ENCODE results near the gene TNFAIP8. TPM values are rescaled to one million over a fixed set of nuclear protein-coding genes. Genes with fewer than 3 reads are reported as not detected.
A peak's percentile ranks its signal among the peaks of the same experiment; 100 is the strongest.

The TNFAIP8 gene
- total and polyA plus RNA-seq, 9 of the 15 experiments (the other 6 are each of a cell fraction or from before 2014, with no cell fraction given), result 29.9 to 52.2 (median 44.8) TPM

DNA sequence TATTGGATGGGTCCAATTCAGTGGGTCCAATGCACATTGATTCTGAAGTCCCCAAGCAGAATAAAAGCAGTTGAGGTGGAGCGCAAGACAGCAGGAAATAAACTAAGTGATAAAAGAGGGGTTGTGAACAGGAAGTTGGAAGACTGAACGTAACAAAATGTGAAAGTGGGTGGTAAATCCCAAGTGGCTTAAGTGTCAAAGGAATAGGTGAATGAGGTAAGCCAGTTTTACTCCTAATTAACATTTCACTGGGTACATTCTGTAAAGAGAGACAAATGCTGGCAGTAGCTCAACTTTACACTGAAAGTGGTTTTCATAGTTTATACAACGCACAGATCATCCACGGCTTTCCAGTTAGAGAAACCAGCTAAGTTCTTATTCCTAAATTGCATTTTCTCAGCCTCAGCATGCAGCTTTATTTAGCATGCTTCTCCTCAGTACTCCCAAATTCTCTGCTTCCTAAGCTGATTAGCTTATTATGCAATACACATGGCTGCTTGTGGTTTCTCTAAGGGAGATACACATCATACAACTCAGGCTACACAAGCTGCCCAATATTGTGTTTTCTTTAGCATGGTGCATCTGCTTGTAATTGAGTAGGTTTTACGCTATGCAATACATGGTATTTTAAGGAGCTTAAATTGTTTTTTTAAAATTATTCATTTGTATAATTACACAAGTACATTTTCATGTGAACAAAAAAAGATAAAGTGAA is 62.2 kb downstream of the TNFAIP8 start (continued):
- TF ChIP-seq, protein P1, sequence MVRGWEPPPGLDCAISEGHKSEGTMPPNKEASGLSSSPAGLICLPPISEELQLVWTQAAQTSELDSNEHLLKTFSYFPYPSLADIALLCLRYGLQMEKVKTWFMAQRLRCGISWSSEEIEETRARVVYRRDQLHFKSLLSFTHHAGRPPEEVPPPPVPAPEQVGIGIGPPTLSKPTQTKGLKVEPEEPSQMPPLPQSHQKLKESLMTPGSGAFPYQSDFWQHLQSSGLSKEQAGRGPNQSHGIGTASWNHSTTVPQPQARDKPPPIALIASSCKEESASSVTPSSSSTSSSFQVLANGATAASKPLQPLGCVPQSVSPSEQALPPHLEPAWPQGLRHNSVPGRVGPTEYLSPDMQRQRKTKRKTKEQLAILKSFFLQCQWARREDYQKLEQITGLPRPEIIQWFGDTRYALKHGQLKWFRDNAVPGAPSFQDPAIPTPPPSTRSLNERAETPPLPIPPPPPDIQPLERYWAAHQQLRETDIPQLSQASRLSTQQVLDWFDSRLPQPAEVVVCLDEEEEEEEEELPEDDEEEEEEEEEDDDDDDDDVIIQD (CRISPR knock-in tag; IDR thresholded peaks at IDR 0.05), result no peak
- TF ChIP-seq CAMTA2 (CRISPR knock-in tag; conservative IDR thresholded peaks at IDR 0.05) (no peak), ZNF354B (CRISPR knock-in tag; IDR thresholded peaks at IDR 0.05) (no peak), RNF2 (IDR thresholded peaks at IDR 0.05) (peak; percentile 54; the same call in 1 of the 2 replicates), NFE2L1 (tag; IDR thresholded peaks at IDR 0.05; ENCODE audit: borderline replicate concordance, low read depth) (no peak), ZNF431 (CRISPR knock-in tag; IDR thresholded peaks at IDR 0.05) (no peak), NCOR1 (IDR thresholded peaks at IDR 0.05) (no peak), KLF10 (CRISPR knock-in tag; IDR thresholded peaks at IDR 0.05) (no peak), ZNF584 (CRISPR knock-in tag; IDR thresholded peaks at IDR 0.05; ENCODE audit: low read depth) (no peak), TCF3 (CRISPR knock-in tag; IDR thresholded peaks at IDR 0.05) (no peak), PCBP2 (IDR thresholded peaks at IDR 0.05; ENCODE audit: low read depth, low read length, poor library complexity, severe bottlenecking) (no peak), ZNF146 (CRISPR knock-in tag; IDR thresholded peaks at IDR 0.05; ENCODE audit: unreplicated experiment) (no peak), MTA3 (IDR thresholded peaks at IDR 0.05; ENCODE audit: borderline replicate concordance) (no peak), ZBTB7A (IDR thresholded peaks at IDR 0.05; ENCODE audit: borderline replicate concordance, control insufficient read depth, low read depth, low read length) (no peak), EP400 (IDR thresholded peaks at IDR 0.05) (no peak; the same call in 1 of the 2 replicates), TARDBP (IDR thresholded peaks at IDR 0.05) (no peak), ZBED1 (IDR thresholded peaks at IDR 0.05) (peak; percentile 60; the same call in 1 of the 2 replicates), RFX5 (IDR thresholded peaks at IDR 0.05; ENCODE audit: low read depth, low read length) (no peak), CREBBP (IDR thresholded peaks at IDR 0.05; ENCODE audit: low read depth, low read length) (no peak)
- TF ChIP-seq, protein P2, sequence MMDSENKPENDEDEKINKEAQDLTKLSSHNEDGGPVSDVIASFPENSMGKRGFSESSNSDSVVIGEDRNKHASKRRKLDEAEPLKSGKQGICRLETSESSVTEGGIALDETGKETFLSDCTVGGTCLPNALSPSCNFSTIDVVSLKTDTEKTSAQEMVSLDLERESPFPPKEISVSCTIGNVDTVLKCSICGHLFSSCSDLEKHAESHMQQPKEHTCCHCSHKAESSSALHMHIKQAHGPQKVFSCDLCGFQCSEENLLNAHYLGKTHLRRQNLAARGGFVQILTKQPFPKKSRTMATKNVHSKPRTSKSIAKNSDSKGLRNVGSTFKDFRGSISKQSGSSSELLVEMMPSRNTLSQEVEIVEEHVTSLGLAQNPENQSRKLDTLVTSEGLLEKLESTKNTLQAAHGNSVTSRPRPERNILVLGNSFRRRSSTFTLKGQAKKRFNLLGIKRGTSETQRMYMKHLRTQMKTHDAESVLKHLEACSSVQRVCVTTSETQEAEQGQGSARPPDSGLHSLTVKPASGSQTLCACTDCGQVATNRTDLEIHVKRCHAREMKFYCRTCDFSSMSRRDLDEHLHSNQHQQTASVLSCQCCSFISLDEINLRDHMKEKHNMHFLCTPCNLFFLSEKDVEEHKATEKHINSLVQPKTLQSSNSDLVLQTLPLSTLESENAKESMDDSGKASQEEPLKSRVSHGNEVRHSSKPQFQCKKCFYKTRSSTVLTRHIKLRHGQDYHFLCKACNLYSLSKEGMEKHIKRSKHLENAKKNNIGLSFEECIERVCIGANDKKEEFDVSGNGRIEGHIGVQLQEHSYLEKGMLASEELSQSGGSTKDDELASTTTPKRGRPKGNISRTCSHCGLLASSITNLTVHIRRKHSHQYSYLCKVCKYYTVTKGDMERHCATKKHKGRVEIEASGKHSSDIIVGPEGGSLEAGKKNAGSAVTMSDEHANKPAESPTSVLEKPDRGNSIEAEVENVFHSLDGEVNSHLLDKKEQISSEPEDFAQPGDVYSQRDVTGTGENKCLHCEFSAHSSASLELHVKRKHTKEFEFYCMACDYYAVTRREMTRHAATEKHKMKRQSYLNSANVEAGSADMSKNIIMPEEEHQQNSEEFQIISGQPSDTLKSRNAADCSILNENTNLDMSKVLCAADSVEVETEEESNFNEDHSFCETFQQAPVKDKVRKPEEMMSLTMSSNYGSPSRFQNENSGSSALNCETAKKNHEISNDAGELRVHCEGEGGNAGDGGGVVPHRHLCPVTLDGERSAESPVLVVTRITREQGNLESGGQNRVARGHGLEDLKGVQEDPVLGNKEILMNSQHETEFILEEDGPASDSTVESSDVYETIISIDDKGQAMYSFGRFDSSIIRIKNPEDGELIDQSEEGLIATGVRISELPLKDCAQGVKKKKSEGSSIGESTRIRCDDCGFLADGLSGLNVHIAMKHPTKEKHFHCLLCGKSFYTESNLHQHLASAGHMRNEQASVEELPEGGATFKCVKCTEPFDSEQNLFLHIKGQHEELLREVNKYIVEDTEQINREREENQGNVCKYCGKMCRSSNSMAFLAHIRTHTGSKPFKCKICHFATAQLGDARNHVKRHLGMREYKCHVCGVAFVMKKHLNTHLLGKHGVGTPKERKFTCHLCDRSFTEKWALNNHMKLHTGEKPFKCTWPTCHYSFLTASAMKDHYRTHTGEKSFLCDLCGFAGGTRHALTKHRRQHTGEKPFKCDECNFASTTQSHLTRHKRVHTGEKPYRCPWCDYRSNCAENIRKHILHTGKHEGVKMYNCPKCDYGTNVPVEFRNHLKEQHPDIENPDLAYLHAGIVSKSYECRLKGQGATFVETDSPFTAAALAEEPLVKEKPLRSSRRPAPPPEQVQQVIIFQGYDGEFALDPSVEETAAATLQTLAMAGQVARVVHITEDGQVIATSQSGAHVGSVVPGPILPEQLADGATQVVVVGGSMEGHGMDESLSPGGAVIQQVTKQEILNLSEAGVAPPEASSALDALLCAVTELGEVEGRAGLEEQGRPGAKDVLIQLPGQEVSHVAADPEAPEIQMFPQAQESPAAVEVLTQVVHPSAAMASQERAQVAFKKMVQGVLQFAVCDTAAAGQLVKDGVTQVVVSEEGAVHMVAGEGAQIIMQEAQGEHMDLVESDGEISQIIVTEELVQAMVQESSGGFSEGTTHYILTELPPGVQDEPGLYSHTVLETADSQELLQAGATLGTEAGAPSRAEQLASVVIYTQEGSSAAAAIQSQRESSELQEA (IDR thresholded peaks at IDR 0.05; ENCODE audit: low read depth), result no peak
